HL-60 (cell line): ENCODE measurements around the gene ECE2.
"Not testable (repeated sequence)": the region's sequence is repeated elsewhere in the genome, so short reads cannot be mapped to it uniquely, and the experiment has no call there.

Source experiments
- POLR2AphosphoS5 ChIP-seq: IDR thresholded peaks from 2 replicates; pipeline ENCODE4 v1.6.1; 2012; ENCODE audit warnings: low read depth
- SPI1 ChIP-seq: IDR thresholded peaks from 2 replicates; pipeline ENCODE4 v1.6.1; 2012; ENCODE audit warnings: low read depth, mild to moderate bottlenecking, borderline replicate concordance
- TF ChIP-seq, protein P1 (sequence below): IDR thresholded peaks from 2 replicates; pipeline ENCODE4 v1.6.1; 2012; ENCODE audit warnings: low read depth; ENCODE audit not compliant: insufficient replicate concordance
- TF ChIP-seq, protein P2 (sequence below): IDR thresholded peaks from one replicate; pipeline ENCODE4 v1.5.1; 2011; ENCODE audit warnings: low read length, control low read depth, inconsistent platforms; ENCODE audit not compliant: insufficient read depth

DNA sequence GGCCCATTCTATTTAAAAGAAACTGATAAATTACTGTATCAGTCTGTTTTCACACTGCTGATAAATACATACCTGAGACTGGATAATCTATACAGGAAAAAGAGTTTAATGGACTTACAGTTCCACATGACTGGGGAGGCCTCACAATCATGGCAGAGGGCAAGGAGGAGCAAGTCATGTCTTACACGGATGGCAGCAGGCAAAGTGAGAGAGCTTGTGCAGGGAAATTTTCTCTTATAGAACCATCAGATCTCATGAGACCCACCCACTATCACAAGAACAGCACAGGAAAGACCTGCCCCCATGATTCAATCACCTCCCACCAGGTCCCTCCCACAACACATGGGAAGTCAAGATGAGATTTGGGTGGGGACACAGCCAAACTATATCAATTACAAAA, 8.6 kb upstream of the ECE2 start:
- TF ChIP-seq, protein P1, sequence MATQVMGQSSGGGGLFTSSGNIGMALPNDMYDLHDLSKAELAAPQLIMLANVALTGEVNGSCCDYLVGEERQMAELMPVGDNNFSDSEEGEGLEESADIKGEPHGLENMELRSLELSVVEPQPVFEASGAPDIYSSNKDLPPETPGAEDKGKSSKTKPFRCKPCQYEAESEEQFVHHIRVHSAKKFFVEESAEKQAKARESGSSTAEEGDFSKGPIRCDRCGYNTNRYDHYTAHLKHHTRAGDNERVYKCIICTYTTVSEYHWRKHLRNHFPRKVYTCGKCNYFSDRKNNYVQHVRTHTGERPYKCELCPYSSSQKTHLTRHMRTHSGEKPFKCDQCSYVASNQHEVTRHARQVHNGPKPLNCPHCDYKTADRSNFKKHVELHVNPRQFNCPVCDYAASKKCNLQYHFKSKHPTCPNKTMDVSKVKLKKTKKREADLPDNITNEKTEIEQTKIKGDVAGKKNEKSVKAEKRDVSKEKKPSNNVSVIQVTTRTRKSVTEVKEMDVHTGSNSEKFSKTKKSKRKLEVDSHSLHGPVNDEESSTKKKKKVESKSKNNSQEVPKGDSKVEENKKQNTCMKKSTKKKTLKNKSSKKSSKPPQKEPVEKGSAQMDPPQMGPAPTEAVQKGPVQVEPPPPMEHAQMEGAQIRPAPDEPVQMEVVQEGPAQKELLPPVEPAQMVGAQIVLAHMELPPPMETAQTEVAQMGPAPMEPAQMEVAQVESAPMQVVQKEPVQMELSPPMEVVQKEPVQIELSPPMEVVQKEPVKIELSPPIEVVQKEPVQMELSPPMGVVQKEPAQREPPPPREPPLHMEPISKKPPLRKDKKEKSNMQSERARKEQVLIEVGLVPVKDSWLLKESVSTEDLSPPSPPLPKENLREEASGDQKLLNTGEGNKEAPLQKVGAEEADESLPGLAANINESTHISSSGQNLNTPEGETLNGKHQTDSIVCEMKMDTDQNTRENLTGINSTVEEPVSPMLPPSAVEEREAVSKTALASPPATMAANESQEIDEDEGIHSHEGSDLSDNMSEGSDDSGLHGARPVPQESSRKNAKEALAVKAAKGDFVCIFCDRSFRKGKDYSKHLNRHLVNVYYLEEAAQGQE: not testable (repeated sequence)
- TF ChIP-seq, protein P2, sequence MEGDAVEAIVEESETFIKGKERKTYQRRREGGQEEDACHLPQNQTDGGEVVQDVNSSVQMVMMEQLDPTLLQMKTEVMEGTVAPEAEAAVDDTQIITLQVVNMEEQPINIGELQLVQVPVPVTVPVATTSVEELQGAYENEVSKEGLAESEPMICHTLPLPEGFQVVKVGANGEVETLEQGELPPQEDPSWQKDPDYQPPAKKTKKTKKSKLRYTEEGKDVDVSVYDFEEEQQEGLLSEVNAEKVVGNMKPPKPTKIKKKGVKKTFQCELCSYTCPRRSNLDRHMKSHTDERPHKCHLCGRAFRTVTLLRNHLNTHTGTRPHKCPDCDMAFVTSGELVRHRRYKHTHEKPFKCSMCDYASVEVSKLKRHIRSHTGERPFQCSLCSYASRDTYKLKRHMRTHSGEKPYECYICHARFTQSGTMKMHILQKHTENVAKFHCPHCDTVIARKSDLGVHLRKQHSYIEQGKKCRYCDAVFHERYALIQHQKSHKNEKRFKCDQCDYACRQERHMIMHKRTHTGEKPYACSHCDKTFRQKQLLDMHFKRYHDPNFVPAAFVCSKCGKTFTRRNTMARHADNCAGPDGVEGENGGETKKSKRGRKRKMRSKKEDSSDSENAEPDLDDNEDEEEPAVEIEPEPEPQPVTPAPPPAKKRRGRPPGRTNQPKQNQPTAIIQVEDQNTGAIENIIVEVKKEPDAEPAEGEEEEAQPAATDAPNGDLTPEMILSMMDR: not testable (repeated sequence)
- TF ChIP-seq POLR2AphosphoS5, SPI1: not testable (repeated sequence)
